WI38 (cell line): ENCODE results near the gene ARHGEF28.
A peak's percentile ranks its signal among the peaks of the same experiment; 100 is the strongest.

Source experiments
- H3K4me3 ChIP-seq: 2 replicates; pipeline ENCODE4 v1.5.1; 2011; ENCODE audit warnings: low read depth, mild to moderate bottlenecking, control low read depth, low read length
- TF ChIP-seq, protein P1 (sequence below): IDR thresholded peaks from 2 replicates; pipeline ENCODE4 v1.5.1; 2012; ENCODE audit warnings: low read depth, mild to moderate bottlenecking, control low read depth, low read length

ARHGEF28 gene

DNA sequence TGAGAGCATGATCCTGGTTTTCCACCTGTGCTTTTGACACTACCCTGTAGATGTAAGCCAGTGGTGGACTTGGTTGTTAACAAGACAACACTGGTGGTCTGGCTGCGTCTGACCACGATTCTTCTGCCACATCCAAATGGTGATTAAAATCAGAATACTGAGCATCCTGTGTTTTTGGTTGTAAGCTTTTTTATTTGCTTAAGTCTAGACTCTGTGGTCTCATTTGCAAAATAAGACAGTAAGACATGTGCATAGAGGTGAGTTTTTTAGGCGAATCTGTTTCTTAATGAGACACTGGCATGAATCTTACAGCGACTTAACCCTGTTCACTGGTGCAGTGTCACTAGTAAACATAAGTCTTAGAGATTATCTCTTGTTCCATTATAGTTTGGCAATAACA lies 165.4 kb downstream of the ARHGEF28 start:
- TF ChIP-seq, protein P1, sequence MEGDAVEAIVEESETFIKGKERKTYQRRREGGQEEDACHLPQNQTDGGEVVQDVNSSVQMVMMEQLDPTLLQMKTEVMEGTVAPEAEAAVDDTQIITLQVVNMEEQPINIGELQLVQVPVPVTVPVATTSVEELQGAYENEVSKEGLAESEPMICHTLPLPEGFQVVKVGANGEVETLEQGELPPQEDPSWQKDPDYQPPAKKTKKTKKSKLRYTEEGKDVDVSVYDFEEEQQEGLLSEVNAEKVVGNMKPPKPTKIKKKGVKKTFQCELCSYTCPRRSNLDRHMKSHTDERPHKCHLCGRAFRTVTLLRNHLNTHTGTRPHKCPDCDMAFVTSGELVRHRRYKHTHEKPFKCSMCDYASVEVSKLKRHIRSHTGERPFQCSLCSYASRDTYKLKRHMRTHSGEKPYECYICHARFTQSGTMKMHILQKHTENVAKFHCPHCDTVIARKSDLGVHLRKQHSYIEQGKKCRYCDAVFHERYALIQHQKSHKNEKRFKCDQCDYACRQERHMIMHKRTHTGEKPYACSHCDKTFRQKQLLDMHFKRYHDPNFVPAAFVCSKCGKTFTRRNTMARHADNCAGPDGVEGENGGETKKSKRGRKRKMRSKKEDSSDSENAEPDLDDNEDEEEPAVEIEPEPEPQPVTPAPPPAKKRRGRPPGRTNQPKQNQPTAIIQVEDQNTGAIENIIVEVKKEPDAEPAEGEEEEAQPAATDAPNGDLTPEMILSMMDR: no peak
- H3K4me3 ChIP-seq: no peak overlapping the region

DNA sequence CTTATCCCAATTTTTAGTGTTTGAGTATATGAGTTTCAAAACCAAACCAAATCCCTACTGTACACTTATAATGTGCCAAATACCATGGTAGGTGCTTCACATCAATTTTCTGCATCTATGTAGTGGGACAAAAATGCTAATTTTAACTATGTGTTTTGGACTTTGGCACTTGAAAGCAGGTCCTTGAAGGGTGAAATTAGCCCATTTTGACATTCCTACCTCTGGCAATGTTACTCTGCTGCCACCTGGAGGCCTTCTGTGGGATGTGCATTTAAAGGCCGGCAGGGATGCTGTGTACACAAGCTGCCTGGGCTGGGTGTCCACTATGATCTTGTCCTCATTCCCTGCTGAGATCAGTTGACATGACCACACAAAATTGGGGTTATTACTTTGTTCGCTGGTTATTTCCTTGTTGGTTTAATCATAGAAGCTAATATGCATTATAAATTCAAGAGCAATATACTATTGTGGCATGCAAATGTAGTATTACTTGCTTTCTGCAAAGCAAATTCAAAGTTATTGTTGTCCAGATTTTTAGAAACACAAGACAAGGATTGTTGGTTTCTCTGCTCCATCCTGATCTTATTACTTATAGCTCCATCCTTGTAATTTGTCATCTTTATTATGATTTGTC lies 166.8 kb downstream of the ARHGEF28 start:
- TF ChIP-seq, protein P1: peak; percentile 94
- H3K4me3 ChIP-seq: no peak overlapping the region

GRCh38 chr5:73793911-73794310 lies 167.9 kb downstream of the ARHGEF28 start:
- TF ChIP-seq, protein P1: no peak
- no peak overlapping the region for H3K4me3 ChIP-seq

- H3K4me3 ChIP-seq: no peak overlapping the region
- TF ChIP-seq, protein P1: no peak
Measured at GRCh38 chr5:73796164-73797131, 170.5 kb downstream of the ARHGEF28 start.

GRCh38 chr5:73797132-73797510 lies 171.1 kb downstream of the ARHGEF28 start:
- TF ChIP-seq, protein P1: no peak
- no peak overlapping the region for H3K4me3 ChIP-seq

DNA sequence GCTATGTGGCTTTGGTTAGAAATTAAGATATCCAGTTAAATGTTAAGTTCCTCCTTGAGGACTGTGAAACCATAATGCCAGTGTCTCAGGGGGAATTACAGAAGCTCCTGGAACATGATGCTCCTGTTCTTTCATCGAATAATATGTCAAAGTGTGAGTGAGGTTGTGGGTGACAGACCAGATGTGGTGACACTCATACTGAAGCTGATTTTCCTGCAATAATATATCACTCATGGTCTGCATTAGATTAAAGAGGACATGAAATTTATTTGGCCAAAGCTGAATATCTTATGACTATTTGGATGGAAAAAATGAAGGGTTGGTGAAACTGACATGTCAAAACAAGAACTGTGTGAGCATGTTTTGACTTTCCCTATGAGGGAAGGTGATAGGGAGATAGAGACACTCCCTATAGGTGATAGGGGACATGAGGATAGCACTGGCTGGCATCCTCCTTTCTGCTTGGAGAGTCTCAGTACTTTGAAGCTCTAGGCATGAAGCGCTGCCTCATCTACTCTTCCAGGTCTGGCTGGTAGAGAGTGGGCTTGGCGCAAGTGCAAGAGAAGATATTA lies 173.5 kb downstream of the ARHGEF28 start:
- no peak overlapping the region for H3K4me3 ChIP-seq
- TF ChIP-seq, protein P1: no peak
